Measurements from ENCODE around the gene FAM186B.

Gene FAM186B

GRCh38 chr12:49599961-49600360 is 5.5 kb downstream of the FAM186B start:
- ChIA-PET POLR2A (interaction anchor here (2.4 kb wide), 1 partner anchor 233 kb away, joined by 6 read pairs; the partner anchor contains the start of gene SPATS2), CTCF (interaction anchor here (0.6 to 2.6 kb wide), 3 partner anchors 19 to 71 kb away, joined by 3 to 10 read pairs (median 4); no protein-coding TSS in a partner anchor)
- H3K4me3 ChIP-seq (ENCODE audit: low read depth, low read length), result no peak overlapping the region
- no peaks in the 10 kb centered on the region; the same call in 1 of the 2 replicates for H3K4me1 ChIP-seq (ENCODE audit: control insufficient read depth, insufficient read depth, low read length)
- H3K9me3 ChIP-seq (ENCODE audit: control insufficient read depth, insufficient read depth, low read depth, low read length), result no peaks in the 10 kb centered on the region
- H3K27ac ChIP-seq (ENCODE audit: extremely low read depth, low read depth, low read length), result no peak overlapping the region
- H3K36me3 ChIP-seq (ENCODE audit: control insufficient read depth in 2 of 2, insufficient read depth in 1 of 2, low read length in 2 of 2), result peaks cover 0 to 8% of the 10 kb centered on the region in 2 experiments; a peak in 1 of 3 replicates
- TF ChIP-seq ZSCAN16 (tag by site-specific recombination; IDR thresholded peaks at IDR 0.05), result no peak
- no peak for TF ChIP-seq ZNF621 (tag by site-specific recombination; IDR thresholded peaks at IDR 0.05)
- TF ChIP-seq YY1 (tag by site-specific recombination; IDR thresholded peaks at IDR 0.05), result no peak
- TF ChIP-seq KLF17 (tag by site-specific recombination; IDR thresholded peaks at IDR 0.05), result no peak
- TF ChIP-seq ZNF248 (tag by site-specific recombination; IDR thresholded peaks at IDR 0.05), result no peak
- no peak for TF ChIP-seq ZNF280C (tag by site-specific recombination; IDR thresholded peaks at IDR 0.05)
- no peak for TF ChIP-seq ZNF157 (tag by site-specific recombination; IDR thresholded peaks at IDR 0.05)
- no peak for TF ChIP-seq ZNF768 (tag by site-specific recombination; IDR thresholded peaks at IDR 0.05)
- no peak for TF ChIP-seq ZNF426 (tag by site-specific recombination; IDR thresholded peaks at IDR 0.05)
- TF ChIP-seq ZNF529 (tag by site-specific recombination; IDR thresholded peaks at IDR 0.05; ENCODE audit: insufficient replicate concordance), result no peak
- TF ChIP-seq SP3 (tag by site-specific recombination; IDR thresholded peaks at IDR 0.05), result no peak
- TF ChIP-seq PRDM1 (tag by site-specific recombination; IDR thresholded peaks at IDR 0.05), result no peak
- TF ChIP-seq ZFHX2 (tag by site-specific recombination; conservative IDR thresholded peaks at IDR 0.05), result no peak
- TF ChIP-seq ZNF133 (tag by site-specific recombination; IDR thresholded peaks at IDR 0.05), result no peak
- no peak for TF ChIP-seq ZNF391 (tag by site-specific recombination; IDR thresholded peaks at IDR 0.05; ENCODE audit: borderline replicate concordance, low read depth)
- TF ChIP-seq ZNF510 (tag by site-specific recombination; IDR thresholded peaks at IDR 0.05; ENCODE audit: insufficient replicate concordance), result no peak
- TF ChIP-seq ZNF791 (tag by site-specific recombination; IDR thresholded peaks at IDR 0.05), result no peak
- TF ChIP-seq ZBTB1 (tag by site-specific recombination; IDR thresholded peaks at IDR 0.05), result no peak
- TF ChIP-seq ZBTB7A (tag by site-specific recombination; IDR thresholded peaks at IDR 0.05; ENCODE audit: low read depth), result no peak
- TF ChIP-seq ZFP3 (tag by site-specific recombination; IDR thresholded peaks at IDR 0.05; ENCODE audit: low read depth), result no peak

- Histone ChIP-seq H3K36me3 (ENCODE audit: control insufficient read depth in 2 of 2, insufficient read depth in 1 of 2, low read length in 2 of 2) (peaks cover 0 to 8% of the 10 kb centered on the region in 2 experiments; a peak in 2 of 3 replicates), H3K27ac (ENCODE audit: extremely low read depth, low read depth, low read length) (no peak overlapping the region), H3K4me3 (ENCODE audit: low read depth, low read length) (no peak overlapping the region), H3K9me3 (ENCODE audit: control insufficient read depth, insufficient read depth, low read depth, low read length) (no peaks in the 10 kb centered on the region), H3K4me1 (ENCODE audit: control insufficient read depth, insufficient read depth, low read length) (no peaks in the 10 kb centered on the region)
- ChIA-PET POLR2A (no interaction called here), CTCF (interaction anchor here (0.5 to 1.2 kb wide), 2 partner anchors 17 to 225 kb away, joined by 3 read pairs; no protein-coding TSS in a partner anchor)
- TF ChIP-seq ZNF132 (tag by site-specific recombination; IDR thresholded peaks at IDR 0.05; ENCODE audit: borderline replicate concordance) (no peak), ZNF544 (tag by site-specific recombination; IDR thresholded peaks at IDR 0.05) (no peak), ELK4 (IDR thresholded peaks at IDR 0.05; ENCODE audit: borderline replicate concordance, low read depth, low read length) (no peak), ZNF114 (tag by site-specific recombination; IDR thresholded peaks at IDR 0.05) (no peak), TSHZ1 (tag by site-specific recombination; IDR thresholded peaks at IDR 0.05; ENCODE audit: borderline replicate concordance) (no peak), GLIS2 (tag by site-specific recombination; IDR thresholded peaks at IDR 0.05) (no peak), ZNF324 (tag by site-specific recombination; IDR thresholded peaks at IDR 0.05) (no peak), ZNF660 (tag by site-specific recombination; IDR thresholded peaks at IDR 0.05) (no peak), ZNF76 (tag by site-specific recombination; IDR thresholded peaks at IDR 0.05; ENCODE audit: borderline replicate concordance, low read depth) (no peak), ZNF169 (tag by site-specific recombination; IDR thresholded peaks at IDR 0.05) (no peak), ZNF391 (tag by site-specific recombination; IDR thresholded peaks at IDR 0.05; ENCODE audit: borderline replicate concordance, low read depth) (no peak)
These were observed 6.9 kb downstream of the FAM186B start for GRCh38 chr12:49598527-49598926.

Data from HEK293 (cell line).